WTC11 (cell line): ENCODE measurements around the gene TEX13C. TPM values are rescaled to one million over a fixed set of nuclear protein-coding genes. Genes with fewer than 3 reads are reported as not detected.

ENCODE experiments used
- NFYB ChIP-seq: sonication (generic); formaldehyde crosslinking; conservative IDR thresholded peaks from 2 replicates; pipeline ENCODE4 v1.8.0; 2022; ENCODE audit warnings: low read depth, missing genetic modification reagents
- ZNF232 ChIP-seq: sonication (generic); formaldehyde crosslinking; IDR thresholded peaks from 2 replicates; pipeline ENCODE4 v1.8.0; 2022; ENCODE audit warnings: mild to moderate bottlenecking, missing genetic modification reagents
- total RNA-seq: library from RNA; stranded (reverse); gene quantifications from 3 replicates; pipeline ENCODE4 v1.2.3, GENCODE V29; 2021
- TF ChIP-seq, protein P1 (sequence below): sonication (generic); formaldehyde crosslinking; IDR thresholded peaks from 2 replicates; pipeline ENCODE4 v1.8.1; 2022; ENCODE audit warnings: mild to moderate bottlenecking, moderate library complexity, missing genetic modification reagents

The TEX13C gene
- total RNA-seq, 1 experiment from 2014 or later, result 0.26 TPM

GRCh38 chrX:125374169-125374568 lies 54.5 kb downstream of the TEX13C start (continued):
- TF ChIP-seq, protein P1, sequence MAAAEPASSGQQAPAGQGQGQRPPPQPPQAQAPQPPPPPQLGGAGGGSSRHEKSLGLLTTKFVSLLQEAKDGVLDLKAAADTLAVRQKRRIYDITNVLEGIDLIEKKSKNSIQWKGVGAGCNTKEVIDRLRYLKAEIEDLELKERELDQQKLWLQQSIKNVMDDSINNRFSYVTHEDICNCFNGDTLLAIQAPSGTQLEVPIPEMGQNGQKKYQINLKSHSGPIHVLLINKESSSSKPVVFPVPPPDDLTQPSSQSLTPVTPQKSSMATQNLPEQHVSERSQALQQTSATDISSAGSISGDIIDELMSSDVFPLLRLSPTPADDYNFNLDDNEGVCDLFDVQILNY (CRISPR knock-in tag), result no peak
- TF ChIP-seq NFYB (CRISPR knock-in tag) (no peak), ZNF232 (CRISPR knock-in tag) (no peak)
